Measurements from ENCODE around the gene MYLK.

Gene MYLK

DNA sequence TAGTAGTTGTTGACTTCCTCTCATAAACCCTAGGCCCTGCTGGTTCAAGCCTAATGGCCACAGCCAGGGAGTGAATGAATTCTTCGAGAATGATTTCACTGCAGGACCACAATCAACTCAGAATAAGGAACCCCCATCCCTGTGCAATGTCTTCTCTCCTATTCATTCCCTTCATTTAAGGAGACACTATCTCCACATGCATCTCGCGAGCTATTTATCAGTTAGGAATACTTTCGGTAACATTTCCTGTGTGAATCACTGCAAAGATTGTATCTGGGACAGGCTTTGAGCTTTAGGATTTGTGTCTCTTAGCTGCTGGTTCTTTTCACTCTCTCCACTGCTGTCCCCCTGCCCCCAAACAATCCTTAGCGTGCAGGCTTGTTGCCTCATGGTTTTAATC is 94.4 kb downstream of the MYLK start:
- no peak for TF ChIP-seq CTCF (IDR thresholded peaks at IDR 0.05; ENCODE audit: extremely low read depth, missing control alignments)

GRCh38 chr3:123789160-123789559 is 95.0 kb downstream of the MYLK start:
- no peak for TF ChIP-seq CTCF (IDR thresholded peaks at IDR 0.05; ENCODE audit: extremely low read depth, missing control alignments)
- no peak for DNase-seq (ENCODE audit: low spot score)

More for the DNA sequence above, 94.4 kb downstream of the MYLK start:
- no peak for DNase-seq (ENCODE audit: low spot score)

DNA sequence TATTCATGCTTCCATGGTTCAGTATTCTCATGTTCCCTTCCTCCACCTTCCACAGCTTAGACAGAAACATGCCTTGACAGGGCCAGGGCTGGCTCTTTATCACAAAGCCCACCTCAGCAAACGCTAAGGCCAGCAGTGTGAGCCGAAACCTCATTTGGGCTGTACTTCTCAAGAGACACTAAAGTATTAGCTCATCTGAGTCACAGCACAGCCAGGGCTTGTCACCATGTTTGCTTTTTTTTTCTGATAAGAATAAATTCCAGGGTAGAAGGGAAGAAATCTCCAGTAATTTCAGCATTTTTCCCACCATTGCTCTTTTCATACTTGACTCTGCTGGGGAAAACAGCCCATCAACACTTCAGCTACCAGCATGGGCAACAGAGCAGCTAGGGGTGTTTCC is 95.4 kb downstream of the MYLK start:
- DNase-seq (ENCODE audit: low spot score), result no peak

DNA sequence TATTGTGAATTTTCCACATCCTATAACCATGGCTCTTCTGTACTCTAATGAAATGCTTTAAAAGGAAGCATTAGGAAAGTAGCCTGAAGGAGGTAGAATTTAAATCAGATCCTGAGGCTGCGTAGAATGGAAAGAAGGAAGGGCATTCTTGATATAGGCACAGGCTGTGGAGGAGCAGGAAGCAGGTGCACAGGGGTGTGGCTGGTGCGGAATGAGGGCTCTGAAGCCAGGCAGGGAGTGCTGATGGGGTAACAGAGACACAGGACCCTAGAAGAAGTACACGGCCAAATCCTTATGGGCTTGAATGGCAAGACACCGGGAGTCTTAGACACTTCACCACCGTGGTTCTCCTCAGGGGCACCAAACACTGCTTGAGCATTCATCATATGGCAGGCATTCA is 97.0 kb downstream of the MYLK start:
- no peak for TF ChIP-seq CTCF (IDR thresholded peaks at IDR 0.05; ENCODE audit: extremely low read depth, missing control alignments)

More for the DNA sequence above, 95.4 kb downstream of the MYLK start:
- no peak for TF ChIP-seq CTCF (IDR thresholded peaks at IDR 0.05; ENCODE audit: extremely low read depth, missing control alignments)

DNA sequence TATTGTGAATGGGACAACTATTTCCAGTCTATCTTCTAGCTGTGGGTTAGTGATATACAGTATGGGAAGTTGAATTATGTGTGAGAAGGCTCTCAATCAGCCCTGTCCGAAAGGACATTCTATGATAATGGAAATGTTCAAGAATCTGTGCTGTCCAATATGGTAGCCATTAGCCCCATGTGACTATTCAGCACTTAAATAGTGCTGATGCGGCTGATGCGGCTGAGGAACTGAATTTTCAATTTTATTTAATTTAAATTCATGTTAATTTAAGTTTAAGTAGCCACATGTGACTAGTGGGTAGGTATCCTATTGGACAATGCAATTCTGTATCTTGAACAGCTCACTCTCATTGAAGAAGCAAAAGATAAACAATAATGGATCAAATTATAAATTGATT is 98.5 kb downstream of the MYLK start:
- no peak for DNase-seq (ENCODE audit: low spot score)
- TF ChIP-seq CTCF (IDR thresholded peaks at IDR 0.05; ENCODE audit: extremely low read depth, missing control alignments), result no peak

More for the DNA sequence above, 97.0 kb downstream of the MYLK start:
- DNase-seq (ENCODE audit: low spot score), result no peak

- TF ChIP-seq CTCF (IDR thresholded peaks at IDR 0.05; ENCODE audit: extremely low read depth, missing control alignments), result no peak
- DNase-seq (ENCODE audit: low spot score), result no peak
Measured at GRCh38 chr3:123783811-123784210, 100.3 kb downstream of the MYLK start.

- TF ChIP-seq CTCF (IDR thresholded peaks at IDR 0.05; ENCODE audit: extremely low read depth, missing control alignments), result no peak
Measured at GRCh38 chr3:123783050-123783689, 101.0 kb downstream of the MYLK start.

More at GRCh38 chr3:123783050-123783689, 101.0 kb downstream of the MYLK start:
- no peak for DNase-seq (ENCODE audit: low spot score)

All from GM20000 (cell line).